ENCODE data around the gene FYB1.

Gene FYB1

DNA sequence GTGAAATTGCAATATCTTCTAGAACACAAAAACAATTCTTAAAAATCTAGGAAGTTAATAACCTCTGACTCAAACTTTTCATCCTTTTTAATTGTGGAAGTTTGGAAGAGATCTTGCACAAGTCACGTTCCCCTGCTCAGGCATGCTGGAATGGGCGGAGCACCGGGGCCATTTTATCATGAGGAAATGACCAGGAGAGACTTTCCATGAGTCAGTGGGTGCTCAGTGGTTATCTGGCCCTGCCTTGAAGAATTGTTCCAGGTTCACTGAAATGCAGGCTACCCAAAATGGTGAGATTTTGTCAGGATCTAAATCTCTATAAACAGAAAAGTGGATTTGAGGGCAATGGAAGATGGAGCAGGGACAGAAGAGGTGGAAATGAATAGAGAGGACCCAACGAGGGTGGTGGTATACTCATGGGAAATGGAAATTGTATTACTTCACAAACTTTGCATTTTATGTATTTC, 61.2 kb downstream of the FYB1 start:
- no peak for DNase-seq

DNA sequence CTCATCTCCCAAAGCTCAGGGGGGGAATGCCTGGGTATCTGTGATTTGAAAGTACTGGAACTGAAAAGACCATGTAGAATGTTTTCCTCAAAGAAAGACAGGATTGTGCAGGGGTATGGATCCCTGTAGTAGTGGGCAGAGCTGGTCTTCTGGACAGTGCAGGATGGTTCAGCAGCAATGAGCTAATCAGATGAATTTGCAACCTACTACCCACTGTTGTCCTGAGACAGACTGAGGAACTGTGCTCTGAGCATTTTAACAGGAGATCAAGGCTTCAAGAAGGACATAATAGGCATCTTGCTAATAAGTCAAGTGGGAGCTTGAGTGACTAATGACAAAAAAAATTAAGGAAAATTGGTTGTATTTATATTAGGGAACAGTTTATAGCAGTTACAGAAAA, 61.7 kb downstream of the FYB1 start:
- DNase-seq, result no peak

DNA sequence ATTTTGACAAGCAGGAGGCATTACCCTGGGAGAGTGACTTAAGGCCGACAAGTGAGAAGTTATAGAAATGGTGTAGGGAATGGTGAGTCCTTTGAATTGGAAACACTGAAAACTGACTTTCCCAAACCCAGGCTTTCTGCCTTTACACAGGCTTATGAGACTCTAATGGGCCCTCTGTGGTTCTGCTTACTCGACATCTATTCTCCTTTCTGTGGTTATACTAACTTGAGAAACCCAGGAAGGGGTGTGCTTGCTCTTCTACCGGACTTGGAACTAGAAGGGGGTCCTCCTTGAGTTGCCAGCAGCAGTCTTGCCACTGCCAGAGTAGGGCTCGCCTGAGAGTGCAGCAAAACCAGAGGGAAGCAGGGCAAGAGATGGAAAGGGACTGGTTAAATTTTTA, 63.3 kb downstream of the FYB1 start:
- DNase-seq, result no peak

DNA sequence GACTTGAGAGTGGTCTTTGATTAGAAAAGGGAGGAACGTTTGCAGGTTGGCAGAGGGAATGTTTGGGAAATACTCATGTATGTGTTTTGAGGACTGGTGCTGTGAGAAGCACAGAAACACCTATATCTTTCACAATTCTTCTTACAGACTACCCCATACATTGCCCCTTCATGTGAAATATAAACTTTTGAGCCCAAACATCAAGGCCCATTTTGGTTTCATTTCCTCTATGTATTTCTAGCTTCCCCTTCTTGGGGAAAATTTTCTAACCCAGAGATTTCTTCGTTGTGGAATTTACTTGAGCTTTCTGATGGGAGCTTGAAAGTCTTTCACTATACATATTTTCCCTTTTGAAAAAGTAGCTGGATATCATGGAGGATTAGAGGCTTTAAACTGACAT, 67.6 kb downstream of the FYB1 start:
- DNase-seq, result no peak

DNA sequence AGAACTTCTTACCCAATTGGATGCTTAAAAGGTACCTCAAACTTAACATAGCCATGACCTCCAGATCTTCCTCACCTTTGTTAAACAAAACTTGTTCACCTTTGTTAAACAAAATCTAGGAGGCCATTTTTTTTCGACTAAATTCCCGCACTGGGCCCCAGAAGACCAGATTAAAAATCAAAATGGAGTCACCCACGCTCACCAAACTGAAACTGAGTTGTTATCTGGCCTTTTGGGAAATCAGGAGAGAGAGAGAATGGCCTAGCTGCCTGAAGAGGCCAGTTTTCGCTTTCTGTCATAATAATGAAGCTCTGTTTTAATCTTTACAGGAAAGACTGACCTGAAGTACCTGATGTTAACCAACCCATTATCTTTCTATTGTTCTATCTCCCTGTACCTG, 69.4 kb downstream of the FYB1 start:
- no peak for DNase-seq

DNA sequence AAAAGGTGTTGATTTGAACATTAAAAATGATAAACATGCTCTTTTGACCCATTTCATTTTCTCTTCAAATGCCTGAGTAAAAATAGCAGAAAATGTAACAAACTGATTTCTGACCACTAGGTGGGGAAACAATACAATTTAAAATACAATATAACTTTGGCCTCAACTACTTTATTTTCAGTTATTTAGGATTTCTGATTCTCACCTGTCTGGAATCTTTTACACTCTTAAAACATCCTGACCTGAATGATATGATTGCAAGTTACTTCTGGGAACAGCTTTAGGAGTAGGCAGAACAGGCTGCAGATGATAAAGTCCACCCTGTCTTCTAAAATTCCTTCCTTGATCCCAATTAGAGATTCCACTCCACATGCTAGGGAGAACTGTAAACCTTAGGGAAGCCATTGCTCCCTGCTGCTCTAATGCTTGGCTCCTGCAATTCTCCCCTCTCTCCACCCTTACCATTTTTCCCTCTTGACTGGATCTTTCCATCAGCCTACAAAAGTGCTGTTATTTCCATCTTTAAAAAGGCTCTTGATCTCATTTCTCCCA, 70.3 kb downstream of the FYB1 start:
- DNase-seq, result no peak

DNA sequence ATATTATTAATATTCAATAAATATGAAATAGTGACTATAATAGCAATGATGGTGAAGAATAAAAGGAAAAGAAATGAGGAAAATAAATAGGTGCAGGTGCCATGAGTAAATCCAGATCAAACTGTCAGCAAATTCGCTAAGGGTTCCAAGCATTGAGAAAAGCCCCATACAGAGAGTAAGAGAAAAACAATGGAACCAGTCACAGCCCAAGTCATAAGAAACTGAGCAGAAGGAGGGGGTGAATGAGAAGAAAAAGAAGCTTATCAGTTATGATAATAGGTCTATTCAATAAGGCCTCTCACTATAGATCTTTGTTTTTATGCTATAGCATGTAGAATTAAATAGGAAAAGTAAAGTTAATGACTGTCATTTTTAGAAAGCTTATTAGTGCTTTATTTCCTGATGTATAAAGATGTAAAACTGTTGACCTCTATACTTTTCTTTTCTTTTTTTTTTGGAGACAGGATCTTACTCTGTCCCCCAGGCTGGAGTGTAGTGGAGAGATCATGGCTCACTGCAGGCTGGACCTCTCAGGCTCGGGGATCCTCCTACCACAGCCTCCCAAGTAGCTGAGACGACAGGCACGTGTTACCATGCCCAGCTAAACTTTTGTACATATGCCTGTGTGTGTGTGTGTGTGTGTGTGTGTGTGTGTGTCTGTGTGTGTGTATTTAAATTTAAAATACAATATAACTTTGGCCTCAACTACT, 72.4 kb downstream of the FYB1 start:
- no peak for DNase-seq

DNA sequence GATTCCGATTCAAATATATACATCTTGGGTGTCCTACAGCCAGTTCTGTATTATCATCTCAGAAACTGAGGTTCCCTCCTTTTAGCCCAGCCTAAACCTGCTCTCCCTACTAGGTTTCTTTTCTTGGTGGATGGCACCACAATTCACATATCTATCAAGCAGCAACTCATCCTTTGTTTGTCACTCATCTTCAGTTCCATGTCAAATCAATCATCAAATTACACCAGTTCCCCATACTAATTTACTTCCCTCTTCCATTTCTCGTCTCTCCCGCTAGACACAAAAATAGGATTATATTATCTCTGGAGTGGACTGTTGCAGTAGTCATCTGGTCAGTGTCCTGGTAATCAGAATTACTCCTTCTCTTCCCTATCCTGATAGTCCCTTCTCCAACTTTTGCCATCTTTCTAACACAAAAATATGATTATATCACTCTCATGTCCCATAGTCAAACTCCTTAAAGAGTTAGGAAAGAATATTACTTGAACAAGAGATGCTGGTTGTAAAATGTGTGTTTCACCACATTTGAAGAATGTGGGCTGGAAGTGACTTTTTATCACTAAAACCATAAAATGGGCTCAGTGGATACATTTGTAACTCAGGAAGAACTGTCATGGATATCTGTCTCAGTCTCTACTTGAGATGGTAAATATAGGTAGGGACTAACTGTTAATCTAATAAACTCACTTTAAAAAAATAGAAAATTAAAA, 76.1 kb downstream of the FYB1 start:
- no peak for DNase-seq

DNA sequence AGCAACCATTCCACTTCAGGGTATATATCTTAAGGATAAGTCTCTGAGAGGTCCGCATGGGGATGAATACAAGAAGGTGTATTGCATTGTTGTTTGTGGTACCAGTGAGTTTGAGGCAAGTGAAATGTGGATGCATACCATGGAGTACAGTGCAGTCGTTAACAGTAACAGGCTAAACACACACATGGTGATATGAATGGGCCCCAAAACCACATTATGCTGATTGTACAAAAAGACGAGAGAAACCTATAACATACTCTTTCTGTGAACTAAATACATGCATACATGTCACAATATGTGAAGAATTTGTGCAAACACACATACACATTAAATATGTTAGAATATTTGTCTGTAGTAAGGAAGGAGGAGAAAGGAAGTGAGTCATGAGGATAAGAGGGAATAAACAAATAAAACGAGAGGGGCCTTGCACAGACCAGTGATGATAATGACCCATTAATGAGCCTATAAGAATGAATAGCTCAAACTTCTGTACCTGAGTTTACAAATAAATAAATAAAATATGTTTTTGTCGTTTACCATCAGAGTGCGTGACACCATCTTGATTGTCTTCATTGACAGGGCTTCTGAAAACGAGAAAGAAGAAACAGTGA, 78.7 kb downstream of the FYB1 start:
- no peak for DNase-seq

DNA sequence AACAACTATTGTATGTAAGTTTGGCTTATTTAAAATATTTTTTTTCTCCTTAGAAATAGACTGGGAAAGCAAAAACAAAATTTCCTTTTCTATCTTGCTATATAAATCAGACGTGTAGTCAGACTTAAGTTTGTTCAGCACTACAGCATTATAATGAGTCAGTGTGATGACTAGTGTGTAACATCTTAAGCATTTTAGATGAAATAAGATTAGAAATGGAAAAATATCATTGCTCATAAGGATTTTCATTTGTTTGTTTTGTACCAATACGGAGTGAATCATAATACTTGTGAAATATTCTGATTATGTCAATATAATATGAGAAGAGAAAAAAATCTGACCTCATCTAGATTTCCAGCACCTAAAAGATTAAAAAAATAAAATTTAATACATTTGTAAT, 80.5 kb downstream of the FYB1 start:
- no peak for DNase-seq

DNA sequence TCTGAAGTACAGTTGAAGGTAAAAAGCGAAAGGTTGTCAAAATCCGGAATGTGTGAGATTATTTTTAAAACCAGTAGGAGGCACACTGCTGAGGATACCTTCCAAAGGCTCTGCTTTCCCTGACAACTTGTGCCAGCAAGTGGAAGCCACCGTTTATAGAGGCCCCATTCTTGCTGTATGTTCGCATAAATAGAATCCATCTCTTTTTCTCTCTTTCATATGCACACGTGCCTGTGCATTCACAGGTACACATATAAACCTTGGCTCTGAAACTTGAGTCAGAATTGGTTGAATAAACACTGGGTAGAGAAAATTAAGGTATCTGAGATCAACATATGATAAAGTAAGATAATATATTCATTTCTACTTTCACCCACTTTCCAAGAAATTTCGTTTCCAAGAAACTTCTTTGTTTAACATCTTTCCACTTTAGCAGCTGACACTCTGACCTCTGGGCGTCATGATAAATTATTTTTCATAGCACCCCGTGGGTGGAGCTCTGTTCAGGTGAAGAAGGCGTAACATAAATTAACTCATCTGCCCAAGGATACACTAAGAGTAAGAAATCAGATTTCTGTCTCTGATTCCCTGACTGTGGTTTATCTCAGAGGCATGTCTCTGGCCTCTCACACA, 81.4 kb downstream of the FYB1 start:
- DNase-seq, result peak; percentile 28

DNA sequence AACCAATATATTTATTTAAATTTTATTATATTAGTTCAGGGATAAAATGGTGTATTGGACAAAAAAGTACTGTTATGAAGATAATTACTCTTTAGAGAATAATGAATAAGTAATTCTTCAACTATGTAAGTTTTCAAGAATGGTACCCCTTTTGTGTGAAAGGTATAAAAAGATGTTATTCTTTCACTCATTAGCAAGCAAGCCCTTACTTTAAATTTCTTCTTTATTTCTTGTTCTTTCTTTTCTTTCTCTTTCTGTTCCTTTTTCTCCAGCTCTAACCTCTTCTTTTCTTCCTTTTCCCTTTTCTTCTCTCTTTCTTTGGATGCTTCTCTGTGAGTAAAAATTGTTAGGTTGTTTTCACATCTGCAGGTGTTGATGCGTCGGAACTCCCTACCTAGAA, 82.0 kb downstream of the FYB1 start:
- DNase-seq, result no peak

DNA sequence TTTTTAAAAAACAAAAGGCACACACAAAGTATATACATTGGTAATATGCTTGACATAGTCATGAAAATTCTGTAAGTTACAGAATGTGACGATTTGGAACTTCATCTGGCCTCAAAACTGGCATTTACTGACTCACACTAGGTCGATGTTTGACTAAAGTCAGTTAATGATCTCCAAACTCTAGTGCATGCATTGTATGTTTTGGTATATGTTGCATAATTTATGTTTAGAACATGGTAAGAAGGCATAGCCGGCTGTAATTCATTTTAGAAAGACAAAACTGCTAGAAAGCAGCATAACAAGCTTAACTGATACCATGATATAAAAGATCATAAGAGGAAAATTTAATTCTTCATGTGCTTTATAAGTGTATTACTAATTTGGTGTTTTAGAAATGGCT, 86.6 kb downstream of the FYB1 start:
- DNase-seq, result no peak

DNA sequence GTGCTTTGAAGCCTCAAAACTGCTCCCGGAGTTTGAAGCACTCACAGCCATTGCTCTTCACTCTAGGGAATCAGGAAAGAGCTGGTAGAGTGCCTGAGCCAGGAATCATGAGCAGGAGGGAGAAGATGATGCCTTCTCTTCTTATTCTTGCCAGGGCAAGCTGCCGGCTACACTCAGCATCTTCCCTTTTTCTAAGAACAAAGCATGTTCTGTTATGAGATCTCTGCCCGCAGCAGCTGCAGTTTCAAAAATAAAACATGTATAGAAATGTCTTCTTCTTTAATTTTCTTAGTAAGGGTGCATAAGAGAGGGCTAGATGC, 87.3 kb downstream of the FYB1 start:
- DNase-seq, result no peak

DNA sequence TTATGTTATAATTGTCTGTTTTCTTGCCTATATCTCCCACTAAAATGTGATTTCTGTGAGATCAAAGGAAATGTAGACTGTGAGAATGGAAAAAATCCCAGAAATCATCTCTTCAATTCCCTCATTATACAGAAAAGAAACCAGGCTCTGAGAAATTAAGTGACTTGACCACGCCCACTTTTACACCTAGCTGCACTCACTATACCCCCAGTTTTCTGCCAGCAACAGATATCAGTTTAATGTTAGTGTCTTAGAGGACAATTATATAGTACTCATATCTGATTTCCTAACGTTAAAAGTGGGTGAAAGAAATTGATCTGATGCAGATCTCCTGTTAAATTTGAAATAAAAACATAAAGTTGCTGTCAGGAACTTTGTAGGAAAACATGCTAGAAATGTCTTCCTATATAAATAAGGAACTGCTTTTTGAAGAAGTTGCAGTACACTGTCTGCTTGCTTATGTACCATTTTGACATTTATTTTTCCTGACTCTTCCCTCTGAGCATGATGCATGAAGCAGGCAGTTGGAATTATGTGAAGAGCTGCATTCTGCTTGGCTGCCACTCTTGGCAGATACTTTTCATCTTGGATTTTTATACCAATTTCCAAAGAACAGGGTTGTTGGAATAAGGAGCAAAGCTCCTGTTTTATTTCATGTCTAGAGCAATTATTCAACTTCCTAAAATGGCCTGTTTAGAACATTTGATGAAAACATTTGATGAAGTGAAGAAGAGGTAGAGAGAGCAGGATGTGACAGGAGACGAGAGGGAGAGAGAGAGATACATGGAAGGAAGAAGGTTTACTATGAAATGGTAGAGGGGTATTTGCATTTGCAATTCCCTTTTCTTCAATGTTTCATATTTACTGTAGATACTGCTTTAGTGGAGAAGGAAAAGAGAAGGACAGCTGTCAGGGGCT, 87.9 kb downstream of the FYB1 start:
- no peak for DNase-seq

DNA sequence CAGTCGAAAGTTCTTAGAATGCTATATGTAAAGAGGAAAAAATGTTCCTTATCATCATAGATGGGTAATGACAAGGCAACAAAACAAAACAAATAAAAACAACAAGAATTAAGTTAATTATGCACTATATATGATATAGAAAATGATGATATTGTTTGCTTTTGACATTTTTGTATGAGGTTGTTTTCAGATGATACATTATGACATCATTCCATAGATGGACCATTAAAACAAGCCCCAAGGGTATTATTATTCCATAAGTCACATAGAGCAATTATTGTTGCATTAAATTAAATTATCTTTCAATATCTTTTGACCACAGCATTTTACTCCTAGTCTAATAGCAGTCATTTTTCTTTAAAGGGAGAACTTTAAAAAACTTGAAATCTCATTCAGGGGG, 88.6 kb downstream of the FYB1 start:
- DNase-seq, result no peak

DNA sequence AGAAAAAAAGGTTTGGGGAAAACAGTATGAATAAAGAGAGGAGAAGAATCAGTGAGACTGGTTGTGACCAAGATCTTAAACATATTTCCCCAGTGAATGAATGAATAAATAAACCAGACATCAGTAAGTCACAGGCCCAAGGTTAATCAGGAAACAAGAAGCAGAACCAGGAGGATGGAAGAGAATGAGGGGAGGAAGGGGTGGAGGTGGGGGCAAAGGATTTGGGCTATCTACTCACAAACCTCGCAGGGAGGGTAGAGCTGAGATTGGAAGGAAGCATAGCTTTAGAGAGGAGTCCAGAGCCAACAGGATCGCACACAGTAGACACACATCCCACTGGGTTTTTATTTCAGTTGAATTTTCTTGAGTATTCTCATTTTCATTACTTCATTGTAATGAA, 97.4 kb downstream of the FYB1 start:
- DNase-seq, result no peak

DNA sequence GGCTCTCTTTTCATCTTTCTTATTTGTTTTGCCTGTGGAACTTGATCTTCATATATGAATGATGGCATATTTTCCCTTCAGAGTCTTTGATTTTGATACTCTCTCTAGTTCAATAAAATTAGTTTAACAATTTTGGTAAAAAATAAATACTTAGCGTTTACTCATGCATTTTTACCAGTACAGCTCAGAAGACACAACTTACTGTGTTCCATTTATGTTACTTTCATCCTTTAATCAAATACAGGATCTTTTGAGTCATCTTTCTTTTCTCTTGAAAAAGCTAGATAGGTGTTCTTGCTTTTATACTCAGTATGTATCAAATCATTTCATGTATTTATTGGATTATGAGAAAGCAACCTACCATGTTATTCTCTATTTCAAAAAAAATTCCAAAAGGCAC, 98.0 kb downstream of the FYB1 start:
- no peak for DNase-seq

DNA sequence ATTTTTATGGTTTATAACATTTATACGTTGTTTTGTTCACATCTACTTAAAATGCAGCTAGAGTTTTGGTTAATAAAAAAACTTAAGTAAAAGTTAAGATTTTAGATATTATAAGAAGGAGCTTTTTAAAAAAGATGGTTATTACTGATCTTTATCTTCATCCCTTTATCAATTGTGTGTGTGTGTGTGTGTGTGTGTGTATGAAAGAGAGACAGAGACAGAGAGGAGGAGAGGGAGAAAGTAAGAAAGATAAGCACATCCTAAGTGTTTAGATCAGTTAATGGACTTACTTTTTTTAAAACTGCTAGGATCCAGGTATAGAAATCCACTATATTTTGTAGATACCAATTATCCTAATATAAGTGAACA, 99.3 kb downstream of the FYB1 start:
- DNase-seq, result no peak

DNA sequence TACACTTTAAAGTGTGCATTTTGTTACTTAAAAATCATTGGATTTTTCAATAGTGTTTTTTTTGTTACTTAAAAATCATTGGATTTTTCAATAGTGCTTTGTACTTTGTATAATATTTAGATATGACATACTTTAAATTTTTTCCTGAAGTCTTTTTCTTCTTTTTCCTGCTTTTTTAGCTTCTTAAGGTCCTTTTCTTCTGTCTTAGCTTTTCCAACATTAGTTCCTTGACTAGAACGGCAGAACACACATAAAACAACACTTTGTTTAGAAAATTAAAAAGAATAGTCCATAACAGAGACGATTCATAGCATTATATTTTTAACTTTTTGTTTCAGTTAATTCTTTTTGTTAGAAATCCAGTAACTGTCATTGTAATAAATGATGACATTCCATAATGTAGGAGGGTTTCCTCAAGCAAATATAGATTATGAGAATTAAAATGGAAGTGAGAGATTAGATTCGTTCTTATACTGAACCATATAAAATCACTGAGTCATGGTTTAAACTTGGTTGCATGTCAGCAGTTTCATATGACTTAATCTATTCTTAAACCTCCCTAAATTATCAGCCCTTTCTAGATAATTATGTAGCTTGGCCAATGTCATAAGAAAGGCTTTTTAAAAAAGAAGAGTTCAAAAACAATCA, 99.8 kb downstream of the FYB1 start:
- no peak for DNase-seq

DNA sequence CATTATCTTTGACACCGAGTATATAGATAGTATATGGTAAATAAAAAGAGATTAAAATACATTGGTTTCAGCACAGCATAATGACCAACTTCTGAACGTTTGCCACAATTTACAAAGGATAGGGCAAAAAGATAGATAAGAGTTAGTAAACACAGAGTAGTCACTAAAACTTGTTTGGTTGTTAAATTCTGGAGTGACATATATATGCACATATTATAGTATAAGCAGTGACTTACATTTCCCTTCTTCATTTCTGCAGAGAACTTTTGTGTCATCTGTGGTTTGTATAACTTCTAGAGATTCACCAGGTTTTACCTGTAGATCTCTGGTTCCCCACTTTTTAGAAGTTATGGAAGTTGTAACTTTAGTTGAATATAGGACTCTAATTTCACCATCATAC, 100.7 kb downstream of the FYB1 start:
- no peak for DNase-seq

DNA sequence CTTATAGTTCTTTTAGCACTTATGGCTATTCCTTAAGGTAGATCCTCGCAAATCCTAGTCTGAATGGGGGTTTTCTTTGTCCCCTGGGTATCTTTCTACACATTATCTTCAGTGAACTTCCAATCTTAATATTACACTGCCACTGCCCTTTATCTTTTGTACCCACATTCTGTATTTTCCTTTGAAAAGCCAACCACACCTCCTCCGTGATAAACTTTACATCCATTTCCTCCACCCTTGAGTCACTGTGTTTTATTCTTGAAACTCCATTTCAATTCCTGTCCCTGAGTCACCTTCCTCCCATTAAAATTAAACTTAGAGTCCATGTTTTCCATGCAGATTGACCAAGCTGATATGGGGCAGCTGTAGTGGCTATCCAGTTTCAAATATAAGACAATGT, 102.0 kb downstream of the FYB1 start:
- DNase-seq, result no peak

Measured in stimulated activated CD4-positive, alpha-beta T cell treated with anti-CD3 and anti-CD28 coated beads, Interleukin-1b, Interleukin-23, amount 100 ng/mL, for 48 hours (primary cell).